Cerebellar nuclear complex (tissue), 1 donor: ENCODE measurements around the gene GPC3.
"Not testable (repeated sequence)": the region's sequence is repeated elsewhere in the genome, so short reads cannot be mapped to it uniquely, and the experiment has no call there.

Source experiments
- DNase-seq, 2 experiments: peaks; one replicate each; lab custom pipeline; 2025; lab: John Stamatoyannopoulos, UW

Gene GPC3

DNA sequence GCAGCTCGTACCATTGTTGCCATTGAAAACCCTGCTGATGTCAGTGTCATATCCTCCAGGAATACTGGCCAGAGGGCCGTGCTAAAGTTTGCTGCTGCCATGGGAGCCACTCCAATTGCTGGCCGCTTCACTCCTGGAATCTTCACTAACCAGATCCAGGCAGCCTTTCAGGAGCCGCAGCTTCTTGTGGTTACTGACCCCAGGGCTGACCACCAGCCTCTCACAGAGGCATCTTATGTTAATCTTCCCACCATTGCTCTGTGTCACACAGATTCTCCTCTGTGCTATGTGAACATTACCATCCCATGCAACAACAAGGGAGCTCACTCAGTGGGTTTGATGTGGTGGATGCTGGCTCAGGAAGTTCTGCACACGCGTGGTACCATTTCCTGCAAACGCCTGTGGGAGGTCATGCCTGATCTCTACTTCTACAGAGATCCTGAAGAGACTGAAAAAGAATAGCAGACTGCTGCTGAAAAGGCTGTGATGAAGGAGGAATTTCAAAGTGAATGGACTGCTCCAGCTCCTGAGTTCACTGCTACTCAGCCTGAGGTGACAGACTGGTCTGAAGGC lies 222.3 kb downstream of the GPC3 start:
- DNase-seq: not testable (repeated sequence)

GRCh38 chrX:133754657-133755056 lies 230.7 kb downstream of the GPC3 start:
- no peak for DNase-seq

DNA sequence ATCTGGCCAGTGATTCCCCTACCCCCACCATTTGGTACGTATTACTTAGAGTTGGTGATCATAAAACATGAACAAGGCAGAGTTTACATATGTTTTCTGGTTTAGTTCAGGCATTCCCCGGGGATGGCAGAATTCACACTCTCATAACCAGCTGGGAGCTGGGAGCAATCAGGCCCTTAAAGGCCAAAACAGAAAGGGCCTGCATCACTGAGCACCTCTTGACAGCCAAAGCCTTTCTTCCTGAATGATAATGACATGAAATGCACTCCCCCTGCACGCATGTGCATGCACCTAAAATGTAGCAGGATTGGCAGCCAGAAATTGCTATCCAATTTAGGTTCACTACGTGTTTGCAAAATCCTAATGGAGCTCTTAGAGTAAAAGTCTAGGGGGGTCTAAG lies 235.4 kb downstream of the GPC3 start:
- no peak for DNase-seq

DNA sequence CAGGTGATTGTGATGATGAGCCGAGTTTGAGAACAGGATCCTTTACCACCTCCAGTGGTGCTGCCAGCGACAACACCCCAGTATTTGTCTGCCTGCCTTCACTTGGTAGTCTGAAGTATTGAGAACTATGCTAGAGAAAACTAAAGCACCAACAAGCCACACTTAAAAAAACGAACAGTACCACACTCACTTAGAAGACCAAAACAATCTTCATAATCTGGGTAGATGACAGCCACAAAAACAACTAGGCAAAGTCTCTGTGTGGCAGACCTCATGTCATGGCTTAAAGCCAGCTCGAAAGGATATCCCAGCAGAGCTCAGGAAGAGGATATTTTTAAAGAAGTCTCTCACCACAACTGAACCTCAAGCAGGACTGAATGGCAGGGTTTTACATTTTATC lies 236.0 kb downstream of the GPC3 start:
- no peak for DNase-seq

GRCh38 chrX:133747196-133747595 lies 238.2 kb downstream of the GPC3 start:
- no peak for DNase-seq

- DNase-seq: no peak
Measured at GRCh38 chrX:133746593-133746992, 238.8 kb downstream of the GPC3 start.

DNA sequence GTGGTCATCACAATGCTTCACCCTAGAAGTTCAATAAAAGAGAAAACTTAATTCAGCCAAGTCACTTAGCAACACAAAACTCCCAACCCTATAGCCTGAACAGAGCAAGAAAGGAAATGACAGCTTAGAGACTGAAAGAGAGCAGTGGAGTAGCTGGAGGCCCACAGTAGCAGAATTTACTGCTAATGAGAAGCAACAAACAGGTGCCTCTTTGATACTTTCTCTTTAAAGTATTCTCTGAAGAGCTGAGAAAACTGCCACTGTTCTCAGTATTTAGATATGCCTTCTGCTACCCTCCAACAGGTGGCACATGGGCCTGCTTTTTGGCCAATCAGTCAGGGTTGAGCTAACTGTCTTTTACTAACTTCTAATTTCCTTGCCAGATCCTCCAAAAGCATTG lies 240.0 kb downstream of the GPC3 start:
- no peak for DNase-seq

GRCh38 chrX:133742602-133743305 lies 242.6 kb downstream of the GPC3 start:
- no peak for DNase-seq

- no peak for DNase-seq
Measured at GRCh38 chrX:133741303-133741702, 244.1 kb downstream of the GPC3 start.

DNA sequence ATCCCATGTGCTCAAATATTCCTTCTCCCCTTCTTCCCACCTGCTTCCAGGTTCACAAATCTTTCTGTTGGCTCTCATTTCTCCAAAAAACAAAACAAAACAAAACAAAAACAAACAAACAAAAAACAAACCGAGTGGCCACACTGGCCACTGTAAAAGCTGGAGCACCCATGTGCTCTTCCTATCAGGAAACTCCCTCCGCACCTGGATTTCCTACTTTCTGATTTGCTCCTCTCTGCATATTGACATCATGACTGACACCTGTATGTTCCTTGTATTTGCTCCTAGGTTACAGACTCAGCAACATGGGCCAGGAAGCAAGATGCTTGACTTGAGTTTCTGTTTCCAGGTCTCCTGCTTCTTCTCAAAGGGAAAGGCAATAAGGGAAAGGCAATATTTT lies 258.8 kb downstream of the GPC3 start:
- no peak for DNase-seq

- DNase-seq: no peak
Measured at GRCh38 chrX:133726211-133726630, 259.2 kb downstream of the GPC3 start.

DNA sequence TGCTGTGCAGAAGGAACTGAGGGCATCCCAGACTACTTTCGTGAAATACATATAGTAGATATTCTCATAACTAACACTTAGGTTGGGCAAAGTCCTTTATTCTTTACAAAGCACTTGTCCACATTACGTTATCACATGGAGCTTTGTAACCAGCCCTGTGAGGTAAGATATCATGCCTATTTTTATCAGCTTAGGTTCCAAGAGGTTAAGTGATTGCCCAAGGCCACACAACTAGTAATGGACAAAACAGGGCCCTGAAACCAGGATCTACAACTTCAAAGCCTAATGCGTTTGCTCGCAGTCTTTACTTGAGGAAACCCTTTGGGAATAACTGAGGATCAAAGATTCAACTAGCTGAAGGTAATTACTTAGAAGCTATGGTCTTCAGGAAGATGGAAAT lies 261.5 kb downstream of the GPC3 start:
- DNase-seq: no peak

- DNase-seq: no peak
Measured at GRCh38 chrX:133722756-133723155, 262.6 kb downstream of the GPC3 start.

DNA sequence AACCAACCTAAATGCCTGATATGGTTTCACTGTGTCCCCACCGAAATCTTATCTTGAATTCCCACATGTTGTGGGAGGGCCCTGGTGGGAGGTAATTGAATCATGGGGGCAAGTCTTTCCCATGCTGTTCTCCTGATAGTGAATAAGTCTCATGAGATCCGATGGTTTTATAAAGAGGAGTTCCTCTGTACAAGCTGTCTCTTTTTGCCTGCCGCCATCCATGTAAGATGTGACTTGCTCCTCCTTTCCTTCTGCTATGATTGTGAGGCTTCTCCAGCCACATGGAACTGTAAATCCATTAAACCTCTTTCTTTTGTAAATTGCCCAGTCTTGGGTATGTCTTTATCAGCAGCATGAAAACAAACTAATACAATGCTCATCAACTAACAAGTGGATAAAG lies 265.1 kb downstream of the GPC3 start:
- not testable (repeated sequence) for DNase-seq

DNA sequence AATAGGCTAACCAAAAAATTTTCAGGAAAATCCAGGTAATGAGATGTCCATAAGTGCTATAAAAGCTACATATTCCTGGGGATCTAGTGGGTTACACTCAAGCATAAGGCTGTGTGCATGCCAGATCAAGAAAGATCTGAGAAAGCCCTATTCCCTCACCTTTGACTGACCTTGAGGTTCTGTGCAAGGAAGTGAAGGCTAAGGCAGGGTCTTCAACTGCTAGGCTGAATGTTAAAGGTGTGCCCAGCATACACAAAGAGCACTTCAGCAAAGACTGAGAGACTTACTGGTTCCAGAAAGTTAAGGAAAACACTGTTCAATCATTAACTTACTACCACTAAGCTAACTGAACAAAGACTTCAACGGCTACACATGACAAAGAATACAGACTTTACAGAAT lies 269.7 kb downstream of the GPC3 start:
- no peak for DNase-seq

DNA sequence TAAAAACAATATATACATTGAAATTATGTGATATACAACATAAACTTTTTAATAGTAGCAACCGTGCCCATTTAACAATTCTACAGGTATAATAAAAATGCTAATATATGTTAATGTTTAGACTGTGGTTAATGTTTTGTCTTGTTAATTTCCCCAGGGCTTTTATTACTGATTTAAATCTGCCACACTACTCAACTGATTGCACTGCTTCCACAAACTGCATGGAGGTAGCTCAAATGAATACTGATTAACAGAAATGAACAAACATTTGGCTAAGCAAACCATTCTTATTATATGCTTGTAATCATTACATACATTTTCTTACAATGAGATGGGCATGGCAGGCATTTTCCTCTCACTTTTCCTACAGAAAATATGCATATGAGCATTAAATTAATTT lies 275.9 kb downstream of the GPC3 start:
- no peak for DNase-seq

GRCh38 chrX:133706890-133707289 lies 278.5 kb downstream of the GPC3 start:
- DNase-seq: no peak

DNA sequence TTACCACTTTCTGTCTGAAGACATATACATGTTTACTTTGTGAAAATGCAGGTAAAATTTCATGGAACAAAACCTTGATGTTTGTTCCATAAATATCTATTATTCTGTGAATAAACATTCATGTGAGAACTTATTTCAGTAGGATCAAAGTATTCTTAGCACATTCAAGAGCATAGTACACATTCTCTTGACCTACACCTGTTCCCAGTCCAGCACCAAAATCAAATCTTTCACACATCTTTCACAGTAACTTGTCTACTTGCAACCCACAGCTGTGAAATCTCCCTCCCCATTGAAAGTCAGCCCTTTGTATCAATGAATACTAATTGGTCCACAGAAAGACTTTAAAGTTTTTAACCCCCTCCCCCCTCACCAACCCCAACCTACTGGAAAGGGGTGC lies 283.2 kb downstream of the GPC3 start:
- DNase-seq: no peak

GRCh38 chrX:133699023-133699728 lies 286.2 kb downstream of the GPC3 start:
- no peak for DNase-seq

GRCh38 chrX:133698298-133698697 lies 287.1 kb downstream of the GPC3 start:
- no peak for DNase-seq

DNA sequence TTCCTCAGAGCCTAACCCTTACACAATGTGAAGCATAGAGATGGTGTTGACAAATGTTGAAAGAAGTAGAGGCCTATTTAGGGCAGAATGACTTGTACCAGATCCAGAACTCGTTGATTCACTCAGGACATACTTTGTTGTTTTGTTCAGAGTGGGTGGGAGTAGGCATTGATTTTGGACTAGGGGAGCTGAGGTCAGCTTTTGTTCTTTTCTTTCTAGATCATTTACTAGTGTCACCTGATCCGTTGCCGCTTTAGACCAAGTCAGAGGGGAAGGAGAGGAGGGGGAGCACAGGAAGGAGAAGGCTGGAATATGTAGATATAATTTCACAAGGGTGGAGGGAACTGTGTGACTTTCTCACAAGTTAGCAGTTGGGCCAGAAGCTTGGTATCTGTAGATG lies 287.7 kb downstream of the GPC3 start:
- DNase-seq: no peak

DNA sequence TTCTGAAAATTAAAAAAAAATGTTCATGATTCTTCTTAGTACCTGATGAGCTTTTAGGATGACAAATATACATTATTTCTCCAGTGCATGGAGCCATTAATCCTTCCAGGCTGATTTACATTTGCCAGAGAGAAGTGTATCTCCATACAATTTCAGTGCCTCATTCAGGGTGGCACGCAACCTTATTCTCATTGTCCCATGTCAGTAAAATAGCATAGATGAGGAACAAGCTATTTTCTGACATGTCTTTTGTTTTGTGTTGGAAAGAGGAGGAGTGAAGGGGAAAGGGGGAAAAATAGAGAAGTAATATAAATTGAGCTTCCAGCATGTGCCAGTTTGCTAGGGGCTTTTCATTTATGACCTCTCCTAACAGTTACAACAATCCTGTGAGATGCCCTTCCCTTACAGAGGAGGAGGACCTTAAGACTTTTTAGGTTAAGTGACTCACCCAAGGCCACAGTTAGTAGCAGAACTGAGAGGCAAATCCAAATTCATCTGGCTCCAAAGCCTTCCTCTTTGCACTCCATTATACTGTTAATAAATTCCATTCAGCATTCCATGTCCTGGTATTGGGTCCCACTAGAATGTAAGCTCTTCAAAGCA lies 295.3 kb downstream of the GPC3 start:
- DNase-seq: no peak

DNA sequence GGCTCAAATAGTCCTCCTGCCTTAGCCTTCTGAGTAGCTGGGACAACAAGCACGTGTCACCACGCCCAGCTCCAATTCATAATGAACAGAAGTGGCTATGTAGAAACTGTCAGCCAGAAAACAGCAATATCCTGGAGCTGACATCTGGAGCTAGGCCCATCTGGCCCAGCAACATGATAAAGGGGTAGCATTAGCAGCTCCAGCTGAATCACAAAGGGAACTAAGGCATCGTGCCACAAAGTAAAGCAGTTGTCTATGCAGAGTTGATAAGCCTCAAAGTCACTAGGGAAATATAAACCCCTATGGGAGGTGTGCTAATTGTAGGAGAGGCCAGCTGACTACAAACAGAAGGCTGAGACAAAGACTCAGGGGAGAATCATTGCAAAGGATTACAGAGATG lies 299.6 kb downstream of the GPC3 start:
- no peak for DNase-seq
